CD4-positive, alpha-beta T cell treated with Interleukin-10 for 1 hour (primary cell): Measurements from ENCODE around the gene ZC3H18.

Experiments used
- DNase-seq: peaks from one replicate; pipeline ENCODE4 v3.0.0-alpha.2; 2020

Gene ZC3H18

GRCh38 chr16:88569985-88570690, at the start of gene ZC3H18:
Gene ZC3H18 (plus strand): TSS chr16:88570403. CDS start chr16:88577124, 6,721 bp downstream.
- DNase-seq, result peak; percentile 97

GRCh38 chr16:88521674-88522073, 48.5 kb upstream of the ZC3H18 start:
- no peak for DNase-seq

- DNase-seq, result no peak
These were observed 47.8 kb upstream of the ZC3H18 start for GRCh38 chr16:88522276-88522949.

GRCh38 chr16:88523309-88524161, 46.7 kb upstream of the ZC3H18 start:
- no peak for DNase-seq

GRCh38 chr16:88524274-88524972, 45.8 kb upstream of the ZC3H18 start:
- no peak for DNase-seq

GRCh38 chr16:88524973-88525662, 45.1 kb upstream of the ZC3H18 start:
- no peak for DNase-seq

- no peak for DNase-seq
These were observed 44.6 kb upstream of the ZC3H18 start for GRCh38 chr16:88525663-88525990.

- DNase-seq, result no peak
These were observed 43.9 kb upstream of the ZC3H18 start for GRCh38 chr16:88526008-88526905.

- no peak for DNase-seq
These were observed 43.4 kb upstream of the ZC3H18 start for GRCh38 chr16:88526906-88527185.

- DNase-seq, result peak; percentile 68
These were observed 42.8 kb upstream of the ZC3H18 start for GRCh38 chr16:88527186-88527936.

- DNase-seq, result no peak
These were observed 42.1 kb upstream of the ZC3H18 start for GRCh38 chr16:88527937-88528743.

GRCh38 chr16:88528902-88529318, 41.3 kb upstream of the ZC3H18 start:
- DNase-seq, result no peak

- DNase-seq, result no peak
These were observed 40.6 kb upstream of the ZC3H18 start for GRCh38 chr16:88529596-88529995.

GRCh38 chr16:88530051-88530857, 39.9 kb upstream of the ZC3H18 start:
- DNase-seq, result no peak

GRCh38 chr16:88530858-88531203, 39.4 kb upstream of the ZC3H18 start:
- no peak for DNase-seq

GRCh38 chr16:88531346-88531745, 38.9 kb upstream of the ZC3H18 start:
- DNase-seq, result no peak

GRCh38 chr16:88531931-88532433, 38.2 kb upstream of the ZC3H18 start:
- no peak for DNase-seq

GRCh38 chr16:88532434-88533241, 37.6 kb upstream of the ZC3H18 start:
- DNase-seq, result no peak
